Endodermal cell (in vitro differentiated cells): Measurements from ENCODE around the gene SNRNP27. TPM values are rescaled to one million over a fixed set of nuclear protein-coding genes. Genes with fewer than 3 reads are reported as not detected.

Source experiments
- DNase-seq: peaks from one replicate; pipeline ENCODE4 v3.0.0-alpha.2; 2017
- H3K27ac ChIP-seq: 2 replicates; pipeline ENCODE4 v1.5.1; 2013; ENCODE audit warnings: mild to moderate bottlenecking, low read depth, low read length, moderate library complexity
- H3K27me3 ChIP-seq: 2 replicates; pipeline ENCODE4 v1.6.1; 2013; ENCODE audit warnings: mild to moderate bottlenecking, low read length, moderate library complexity; ENCODE audit not compliant: insufficient read depth, control insufficient read depth, poor library complexity, severe bottlenecking
- H3K36me3 ChIP-seq: 2 replicates; pipeline ENCODE4 v1.7.0; 2013; ENCODE audit warnings: mild to moderate bottlenecking, low read length, moderate library complexity; ENCODE audit not compliant: control insufficient read depth, insufficient read depth
- H3K4me1 ChIP-seq: one replicate; pipeline ENCODE4 v1.7.0; 2013; ENCODE audit warnings: low read length; ENCODE audit not compliant: control insufficient read depth, insufficient read depth
- H3K4me3 ChIP-seq: 2 replicates; pipeline ENCODE4 v1.5.1; 2013; ENCODE audit warnings: mild to moderate bottlenecking, low read length, moderate library complexity
- H3K9ac ChIP-seq: 2 replicates; pipeline ENCODE4 v1.6.1; 2013; ENCODE audit warnings: mild to moderate bottlenecking, low read length, moderate library complexity; ENCODE audit not compliant: poor library complexity, severe bottlenecking; ENCODE audit errors: extremely low read depth
- H3K9me3 ChIP-seq: 2 replicates; pipeline ENCODE4 v1.6.1; 2013; ENCODE audit warnings: mild to moderate bottlenecking, low read length, moderate library complexity; ENCODE audit not compliant: control insufficient read depth
- H3K27ac Mint-ChIP-seq: 2 replicates; pipeline ENCODE4 v1.8.0; 2020; ENCODE audit warnings: mixed read lengths
- H3K27me3 Mint-ChIP-seq: 2 replicates; pipeline ENCODE4 v1.8.0; 2021; ENCODE audit warnings: mild to moderate bottlenecking, mixed read lengths; ENCODE audit not compliant: insufficient read depth
- H3K36me3 Mint-ChIP-seq: 2 replicates; pipeline ENCODE4 v1.8.0; 2020; ENCODE audit warnings: low read depth, mixed read lengths
- H3K4me1 Mint-ChIP-seq: 2 replicates; pipeline ENCODE4 v1.8.0; 2020; ENCODE audit warnings: mixed read lengths
- H3K4me3 Mint-ChIP-seq: 2 replicates; pipeline ENCODE4 v1.8.0; 2020; ENCODE audit warnings: mild to moderate bottlenecking, moderate library complexity, mixed read lengths
- H3K9me3 Mint-ChIP-seq: 2 replicates; pipeline ENCODE4 v1.8.0; 2020; ENCODE audit warnings: mild to moderate bottlenecking, mixed read lengths
- WGBS, 2 experiments: methylation state at CpG; one replicate each; pipeline versions ENCODE4 v1.1.5 to v1.1.7; 2013; ENCODE audit warnings: missing lambda C conversion rate in 2 of 2, mixed read lengths in 1 of 2; ENCODE audit not compliant: insufficient coverage in 1 of 2, insufficient read length in 1 of 2; 5-methylcytosine and 5-hydroxymethylcytosine counted together
- total RNA-seq, 2 donors: library from RNA; stranded (reverse); fragmentation: NEBNext Ultra II Directional in 1 of 2; extraction: Animal tissue kit (Norgen Biotek cat#: 25700) in 1 of 2; gene quantifications; 2 replicates in 1 of 2; 3 replicates in 1 of 2; pipeline ENCODE4 v1.2.1, GENCODE V29; 2021
- TF ChIP-seq, protein P1 (sequence below): fragments of 200-600 bp; sonication (generic); conservative IDR thresholded peaks from 2 replicates; pipeline ENCODE4 v1.5.0; 2021; ENCODE audit warnings: antibody characterized with exemption, mild to moderate bottlenecking

The SNRNP27 gene
- total RNA-seq, 2 donors from 2014 or later = 56.2 to 64.9 TPM

DNA sequence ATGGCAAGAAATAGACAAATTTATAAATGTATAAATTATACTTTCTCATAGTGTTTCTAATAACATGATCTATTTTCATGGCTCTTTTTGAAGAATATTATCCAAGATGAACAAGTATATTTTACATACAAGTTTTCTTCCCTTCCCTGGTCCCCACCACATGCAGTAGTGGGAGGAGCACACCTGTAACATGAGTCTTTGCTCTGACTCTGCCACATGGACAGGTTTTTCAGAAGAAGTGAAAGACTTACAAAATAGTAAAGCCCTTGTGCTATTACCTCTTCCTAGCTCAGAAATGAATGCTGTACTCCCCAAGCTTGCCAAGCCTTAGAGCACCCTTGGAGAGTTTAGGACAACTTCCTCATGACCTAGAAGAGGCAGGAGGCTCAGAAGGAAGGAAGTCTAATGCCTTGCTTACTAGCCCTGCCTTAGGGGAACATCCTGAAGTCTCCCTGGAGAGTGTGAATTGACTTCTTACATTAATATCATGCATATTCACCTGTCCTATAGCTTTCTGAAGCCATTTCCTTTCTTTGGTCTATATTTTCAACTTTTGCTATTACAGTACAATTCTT lies 39.6 kb downstream of the SNRNP27 start:
- Histone ChIP-seq H3K36me3 (peaks cover 5% of the 10 kb centered on the region), H3K9me3 (no peaks in the 10 kb centered on the region), H3K27ac (no peak overlapping the region), H3K27me3 (no peaks in the 10 kb centered on the region), H3K4me1 (no peaks in the 10 kb centered on the region), H3K4me3 (no peak overlapping the region), H3K9ac (no peak overlapping the region)
- Mint-ChIP-seq H3K27me3 (no peaks in the 10 kb centered on the region), H3K9me3 (no peaks in the 10 kb centered on the region), H3K4me1 (peaks cover 24% of the 10 kb centered on the region), H3K27ac (no peak overlapping the region), H3K4me3 (no peak overlapping the region), H3K36me3 (peaks cover 19% of the 10 kb centered on the region)
- TF ChIP-seq, protein P1, sequence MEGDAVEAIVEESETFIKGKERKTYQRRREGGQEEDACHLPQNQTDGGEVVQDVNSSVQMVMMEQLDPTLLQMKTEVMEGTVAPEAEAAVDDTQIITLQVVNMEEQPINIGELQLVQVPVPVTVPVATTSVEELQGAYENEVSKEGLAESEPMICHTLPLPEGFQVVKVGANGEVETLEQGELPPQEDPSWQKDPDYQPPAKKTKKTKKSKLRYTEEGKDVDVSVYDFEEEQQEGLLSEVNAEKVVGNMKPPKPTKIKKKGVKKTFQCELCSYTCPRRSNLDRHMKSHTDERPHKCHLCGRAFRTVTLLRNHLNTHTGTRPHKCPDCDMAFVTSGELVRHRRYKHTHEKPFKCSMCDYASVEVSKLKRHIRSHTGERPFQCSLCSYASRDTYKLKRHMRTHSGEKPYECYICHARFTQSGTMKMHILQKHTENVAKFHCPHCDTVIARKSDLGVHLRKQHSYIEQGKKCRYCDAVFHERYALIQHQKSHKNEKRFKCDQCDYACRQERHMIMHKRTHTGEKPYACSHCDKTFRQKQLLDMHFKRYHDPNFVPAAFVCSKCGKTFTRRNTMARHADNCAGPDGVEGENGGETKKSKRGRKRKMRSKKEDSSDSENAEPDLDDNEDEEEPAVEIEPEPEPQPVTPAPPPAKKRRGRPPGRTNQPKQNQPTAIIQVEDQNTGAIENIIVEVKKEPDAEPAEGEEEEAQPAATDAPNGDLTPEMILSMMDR = no peak
- no peak for DNase-seq

- Histone ChIP-seq H3K4me1 (no peaks in the 10 kb centered on the region), H3K27me3 (no peaks in the 10 kb centered on the region), H3K4me3 (no peak overlapping the region), H3K9me3 (no peaks in the 10 kb centered on the region), H3K36me3 (peaks cover 5% of the 10 kb centered on the region), H3K9ac (no peak overlapping the region), H3K27ac (no peak overlapping the region)
- H3K27me3 Mint-ChIP-seq = no peaks in the 10 kb centered on the region
- H3K4me1 Mint-ChIP-seq = peaks cover 24% of the 10 kb centered on the region
- WGBS, 2 experiments = 80 to 85% methylated on average over 4 of the region's 4 CpGs
- TF ChIP-seq, protein P1 = no peak
- H3K9me3 Mint-ChIP-seq = no peaks in the 10 kb centered on the region
- DNase-seq = no peak
- H3K4me3 Mint-ChIP-seq = no peak overlapping the region
- peaks cover 25% of the 10 kb centered on the region for H3K36me3 Mint-ChIP-seq
- H3K27ac Mint-ChIP-seq = no peak overlapping the region
These were observed 40.3 kb downstream of the SNRNP27 start for GRCh38 chr2:69933839-69934613.

GRCh38 chr2:69934614-69934908 lies 40.8 kb downstream of the SNRNP27 start:
- Histone ChIP-seq H3K36me3 (peaks cover 5% of the 10 kb centered on the region), H3K4me1 (no peaks in the 10 kb centered on the region), H3K9ac (no peak overlapping the region), H3K4me3 (no peak overlapping the region), H3K27ac (no peak overlapping the region), H3K9me3 (no peaks in the 10 kb centered on the region), H3K27me3 (no peaks in the 10 kb centered on the region)
- H3K36me3 Mint-ChIP-seq = peaks cover 27% of the 10 kb centered on the region
- 100% methylated on average over 1 of the region's 1 CpG; no CpG with 5 or more reads in 1 of the 2 experiments for WGBS, 2 experiments
- no peaks in the 10 kb centered on the region for H3K27me3 Mint-ChIP-seq
- no peak for DNase-seq
- H3K9me3 Mint-ChIP-seq = no peaks in the 10 kb centered on the region
- no peak overlapping the region for H3K4me3 Mint-ChIP-seq
- H3K27ac Mint-ChIP-seq = no peak overlapping the region
- peaks cover 25% of the 10 kb centered on the region for H3K4me1 Mint-ChIP-seq
- TF ChIP-seq, protein P1 = no peak
